ENCODE measurements around the gene TMEM87B.

- TF ChIP-seq CTCF (conservative IDR thresholded peaks at IDR 0.05): no peak
- TF ChIP-seq EZH2 (IDR thresholded peaks at IDR 0.05; ENCODE audit: low read depth): no peak
These were observed 55.9 kb downstream of the TMEM87B start for GRCh38 chr2:112110966-112111365.

All from PC-9 (cell line).